Right renal cortex interstitium (tissue), 3 donors: ENCODE data around the gene ZBED5. TPM values are rescaled to one million over a fixed set of nuclear protein-coding genes. Genes with fewer than 3 reads are reported as not detected.
A peak's percentile ranks its signal among the peaks of the same experiment; 100 is the strongest.

ENCODE experiments used
- DNase-seq, 3 donors: peaks; one replicate each; pipeline ENCODE4 v3.0.0-alpha.2; 2013; ENCODE audit warnings: low read depth in 3 of 3, low spot score in 2 of 3
- polyA plus RNA-seq, 3 donors: library from polyadenylated mRNA; unstranded; fragments of 120-200 nt; gene quantifications; one replicate each; pipeline ENCODE4 v1.2.1, GENCODE V29; 2013; ENCODE audit not compliant: insufficient read length in 3 of 3

The ZBED5 gene
- polyA plus RNA-seq, 3 donors, result 102 to 116 (median 115) TPM

GRCh38 chr11:10881892-10882291 is 24.0 kb upstream of the ZBED5 start:
- no peak for DNase-seq

- DNase-seq, result peak in 1 of 3 donors; percentile 30
Measured at GRCh38 chr11:10878408-10879214, 20.8 kb upstream of the ZBED5 start.

- no peak for DNase-seq
Measured at GRCh38 chr11:10876158-10876557, 18.3 kb upstream of the ZBED5 start.

- DNase-seq, result no peak
Measured at GRCh38 chr11:10875430-10876021, 17.7 kb upstream of the ZBED5 start.

DNA sequence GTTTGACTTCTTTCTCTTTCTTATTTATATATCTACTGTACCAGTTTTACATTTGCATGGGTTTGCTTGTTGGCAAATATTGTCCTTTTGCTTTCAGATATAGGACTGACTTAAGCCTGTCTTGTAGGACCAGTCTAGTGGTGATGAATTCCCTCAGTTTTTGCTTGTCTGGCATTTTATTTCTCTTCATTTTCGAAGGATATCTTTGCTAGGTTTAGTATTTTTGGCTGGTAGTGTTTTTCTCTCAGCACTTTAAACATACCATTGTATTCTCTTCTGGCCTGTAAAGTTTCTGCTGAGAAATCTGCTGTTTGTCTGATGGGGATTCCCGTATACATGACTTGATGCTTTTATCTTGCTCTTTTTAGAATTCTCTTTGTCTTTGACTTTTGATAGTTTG is 14.2 kb upstream of the ZBED5 start:
- no peak for DNase-seq

- DNase-seq, result no peak
Measured at GRCh38 chr11:10868352-10868751, 10.5 kb upstream of the ZBED5 start.

DNA sequence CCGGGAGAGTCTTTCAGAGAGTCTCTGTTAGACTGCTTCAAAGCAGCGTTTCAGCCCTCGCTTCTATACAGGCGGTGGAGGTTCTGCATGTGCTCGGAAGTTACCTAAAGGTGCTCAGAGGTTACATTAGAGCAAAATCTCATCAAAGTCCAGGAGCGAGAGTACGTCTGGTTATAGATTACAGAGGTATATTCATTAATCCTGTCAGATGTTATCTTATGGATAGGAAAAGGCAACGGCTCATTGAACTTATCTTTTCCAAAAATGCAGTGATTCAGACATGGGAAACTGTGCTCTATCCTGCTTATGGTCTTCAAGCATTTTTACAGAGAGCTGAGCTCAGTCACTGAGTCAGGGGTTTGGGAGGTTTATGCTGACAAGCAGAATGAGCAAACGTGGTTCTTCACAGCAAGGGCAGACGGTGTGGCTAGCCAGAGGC is 9.1 kb upstream of the ZBED5 start:
- no peak for DNase-seq

- no peak for DNase-seq
Measured at GRCh38 chr11:10865837-10866270, 8.0 kb upstream of the ZBED5 start.

DNA sequence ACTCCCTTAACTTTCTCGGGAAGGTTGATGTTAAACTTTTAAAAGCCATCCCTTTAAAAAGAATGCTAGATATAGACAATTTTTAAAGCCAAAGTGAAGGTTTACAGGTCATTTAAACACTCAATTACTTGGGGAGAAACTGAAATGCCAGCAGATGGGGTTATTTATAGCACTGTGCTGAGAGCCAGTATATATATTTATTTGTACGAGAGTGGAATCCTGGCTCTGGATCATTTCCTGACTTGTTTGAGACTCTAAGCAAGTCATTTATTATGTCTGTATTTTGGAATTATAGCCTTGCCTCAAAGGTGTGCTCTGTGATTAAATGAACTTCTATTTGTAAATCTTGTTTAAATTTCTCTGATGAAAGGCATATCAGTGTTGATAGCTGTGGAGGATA is 6.8 kb upstream of the ZBED5 start:
- DNase-seq, result no peak

DNA sequence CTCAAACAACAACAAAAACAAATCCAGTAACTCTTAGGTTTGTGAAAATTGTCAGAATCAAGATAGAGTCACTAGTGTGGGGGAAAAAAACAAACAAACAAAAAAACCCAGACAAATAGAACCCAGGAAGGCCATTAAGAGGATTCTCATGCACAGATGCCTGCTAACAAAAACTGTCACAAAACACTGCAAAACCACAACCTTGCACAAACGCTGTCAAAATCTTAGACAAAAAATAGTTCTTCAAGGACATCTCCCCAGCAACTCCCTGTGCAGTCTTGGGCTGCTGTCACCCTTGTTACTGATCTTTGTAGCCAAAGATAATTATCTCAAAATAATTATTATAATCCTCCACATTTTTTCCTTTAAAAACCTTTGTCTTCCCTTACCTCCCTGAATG is 4.6 kb upstream of the ZBED5 start:
- no peak for DNase-seq

GRCh38 chr11:10861799-10862198 is 3.9 kb upstream of the ZBED5 start:
- no peak for DNase-seq

- DNase-seq, result no peak
Measured at GRCh38 chr11:10861047-10861446, 3.2 kb upstream of the ZBED5 start.

DNA sequence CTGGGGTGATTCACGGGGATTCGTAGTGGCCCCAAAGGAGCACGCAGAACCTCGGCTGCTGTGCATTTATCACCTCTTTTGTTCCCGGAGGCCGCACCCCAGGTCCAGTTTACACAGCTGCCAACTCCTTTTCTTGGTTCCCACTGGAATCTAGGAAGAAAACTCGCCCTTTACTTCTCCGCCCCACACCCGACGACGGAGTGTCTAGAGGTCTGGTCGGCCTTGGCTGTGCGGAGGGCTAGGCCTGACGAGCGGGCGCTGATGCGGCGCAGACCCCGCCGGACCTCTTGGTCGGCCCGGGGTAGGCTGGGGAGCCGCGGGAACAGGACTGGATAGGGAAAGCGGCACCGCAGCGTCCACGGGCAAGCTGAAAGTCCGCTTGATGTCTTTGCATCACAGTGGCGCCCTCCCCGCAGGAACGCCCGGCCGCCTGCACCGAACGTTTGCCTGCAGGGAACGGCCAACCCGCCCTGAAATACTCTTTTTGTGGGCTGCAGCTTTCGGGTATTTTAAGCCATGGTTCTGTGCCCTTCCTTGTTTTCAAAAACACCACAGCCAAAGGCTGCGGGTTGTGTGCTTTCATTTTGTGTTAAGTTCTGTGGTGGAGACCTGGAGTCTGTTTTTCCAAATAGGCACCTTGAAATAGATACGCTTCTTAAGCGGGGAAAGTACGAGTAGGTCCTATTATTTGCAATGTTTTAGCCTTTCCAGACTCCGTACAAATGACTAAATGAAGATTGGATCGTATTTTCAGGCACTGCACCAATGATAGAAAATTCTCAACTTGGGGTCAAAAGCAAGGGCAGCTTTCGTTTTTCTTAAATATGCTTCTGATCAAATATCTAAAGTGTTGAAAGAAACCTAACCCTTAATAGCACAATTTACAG is 829 bp upstream of the ZBED5 start:
- DNase-seq, result peak in 2 of 3 donors; percentile 31 to 47

GRCh38 chr11:10857459-10857708 is 469 bp downstream of the ZBED5 start:
- DNase-seq, result peak in 2 of 3 donors; percentile 56 to 61

- DNase-seq, result peak in 2 of 3 donors; percentile 49 to 65
Measured at GRCh38 chr11:10856689-10857458, 979 bp downstream of the ZBED5 start.

GRCh38 chr11:10855295-10855694 is 2.6 kb downstream of the ZBED5 start:
- no peak for DNase-seq

DNA sequence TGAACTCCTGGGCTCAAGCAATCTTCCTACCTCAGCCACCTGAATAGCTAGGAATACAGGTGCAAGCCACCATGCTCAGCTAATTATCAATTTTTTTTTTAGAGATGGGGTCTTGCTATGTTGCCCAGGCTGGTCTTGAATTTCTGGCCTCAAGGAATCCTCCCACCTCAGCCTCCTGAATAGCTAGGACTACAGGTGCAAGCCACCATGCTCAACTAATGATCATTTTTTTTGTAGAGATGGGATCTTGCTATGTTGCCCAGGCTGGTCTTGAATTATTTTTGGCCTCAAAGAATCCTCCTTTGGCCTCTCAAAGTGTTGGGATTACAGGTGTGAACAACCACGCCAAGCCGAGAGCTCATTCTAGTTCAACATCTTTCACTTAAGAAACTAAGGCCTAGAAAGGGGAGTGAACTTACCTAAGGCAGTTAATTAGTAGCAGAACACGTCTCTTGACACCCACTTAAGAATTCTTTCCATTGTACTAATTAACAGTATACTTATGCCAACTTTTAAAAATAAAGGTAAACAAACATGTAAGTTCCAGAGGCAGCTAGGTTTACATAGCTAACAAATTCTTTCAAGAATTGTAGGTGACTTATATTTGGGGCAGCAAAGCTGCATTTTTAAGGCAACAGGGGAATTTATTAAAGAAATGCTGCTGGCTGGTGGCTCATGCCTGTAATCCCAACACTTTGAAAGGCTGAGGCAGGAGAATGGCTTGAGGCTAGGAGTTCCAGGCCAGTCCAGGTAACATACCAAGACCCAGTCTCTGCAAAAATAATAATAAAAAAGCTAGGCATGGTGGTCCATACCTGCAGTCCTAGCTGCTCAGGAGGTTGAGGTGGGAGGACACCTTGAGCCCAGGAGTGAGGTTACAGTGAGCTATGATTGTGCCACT is 9.6 kb downstream of the ZBED5 start:
- no peak for DNase-seq

DNA sequence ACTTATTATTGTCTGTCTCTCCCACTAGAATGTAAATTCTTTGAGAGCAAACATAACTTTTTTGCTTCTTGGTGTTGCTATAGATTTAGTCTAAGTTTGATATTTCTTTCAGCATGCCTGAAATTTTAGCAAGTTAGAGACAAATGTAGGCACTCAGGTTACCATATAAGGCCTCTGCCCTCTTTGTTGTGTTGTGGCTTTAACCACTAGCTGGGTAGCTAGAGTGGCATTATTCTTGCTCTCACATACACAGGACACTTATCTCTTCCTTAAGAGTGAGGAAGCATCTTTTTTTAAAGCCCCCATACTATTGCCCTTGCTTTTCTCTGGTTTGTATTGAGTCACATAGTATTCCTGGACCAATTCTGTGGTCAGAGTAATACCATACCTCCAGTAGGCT is 11.2 kb downstream of the ZBED5 start:
- DNase-seq, result no peak

- DNase-seq, result no peak
Measured at GRCh38 chr11:10845589-10845988, 12.3 kb downstream of the ZBED5 start.

GRCh38 chr11:10844796-10845195 is 13.1 kb downstream of the ZBED5 start:
- no peak for DNase-seq
